Left renal pelvis (tissue), 4 donors: ENCODE data around the gene TAF8. TPM values are rescaled to one million over a fixed set of nuclear protein-coding genes. Genes with fewer than 3 reads are reported as not detected.

ENCODE experiments used
- DNase-seq, 4 donors: peaks; one replicate each; pipeline ENCODE4 v3.0.0-alpha.2; 2013; ENCODE audit warnings: low read depth in 4 of 4, low spot score in 3 of 4
- polyA plus RNA-seq, 4 donors: library from polyadenylated mRNA; unstranded; fragments of 120-200 nt; gene quantifications; one replicate each; pipeline ENCODE4 v1.2.1, GENCODE V29; 2013; ENCODE audit not compliant: insufficient read length in 4 of 4

Gene TAF8
- polyA plus RNA-seq, 4 donors, result 17.7 to 26.3 (median 22.2) TPM

- DNase-seq, result no peak
Measured at GRCh38 chr6:42118162-42119001, 68.1 kb downstream of the TAF8 start.

- DNase-seq, result no peak
Measured at GRCh38 chr6:42120895-42121865, 70.9 kb downstream of the TAF8 start.

- DNase-seq, result no peak
Measured at GRCh38 chr6:42123379-42124103, 73.2 kb downstream of the TAF8 start.

DNA sequence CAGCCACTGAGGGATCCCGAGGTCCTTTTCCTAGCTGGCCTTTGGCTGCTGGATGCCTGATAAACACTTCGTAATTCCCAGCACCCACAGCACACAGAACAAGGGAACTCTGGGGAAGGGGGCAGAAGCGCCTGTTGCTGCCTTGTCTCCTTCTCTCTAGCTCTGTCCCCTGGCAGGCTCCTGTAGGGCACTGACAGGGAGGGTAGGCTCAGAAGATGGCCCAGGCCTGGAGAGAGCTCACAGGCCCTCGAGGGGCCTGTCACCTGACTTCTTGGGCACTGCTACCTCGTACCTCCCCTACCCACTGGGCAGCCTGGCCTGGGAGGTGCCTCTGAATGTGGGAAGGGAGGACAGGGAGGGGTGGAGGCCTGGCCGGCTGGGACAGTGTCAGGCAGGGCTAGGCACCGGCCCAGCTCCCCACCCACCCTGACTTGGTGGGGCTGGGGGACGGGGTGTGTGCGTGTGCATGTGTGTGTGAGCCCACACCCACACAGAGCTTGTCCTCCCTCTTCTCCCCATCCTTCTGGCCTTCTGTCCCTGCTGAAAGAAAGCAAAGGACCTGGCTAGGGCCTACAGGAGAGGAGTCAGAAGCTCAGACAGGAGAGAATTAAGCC is 74.0 kb downstream of the TAF8 start:
- DNase-seq, result no peak

DNA sequence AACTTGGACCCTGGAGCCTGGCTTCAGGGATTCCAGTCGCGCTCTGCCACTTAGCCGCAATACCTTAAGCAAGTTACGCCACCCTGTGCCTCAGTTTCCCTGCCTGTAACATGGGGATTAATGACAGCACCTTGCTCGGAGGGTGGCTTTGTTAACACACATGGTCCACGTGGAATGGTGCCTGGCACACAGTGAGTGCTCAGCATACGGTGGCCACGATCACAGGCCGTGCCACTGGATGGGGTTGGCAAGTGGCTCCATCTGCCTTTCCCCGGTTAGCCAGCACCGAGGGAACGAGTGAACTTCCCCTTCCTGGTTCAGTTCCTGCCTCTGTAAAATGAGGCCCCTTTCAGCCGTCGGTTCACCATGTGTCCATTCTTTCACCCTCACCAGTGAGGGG is 74.9 kb downstream of the TAF8 start:
- no peak for DNase-seq

DNA sequence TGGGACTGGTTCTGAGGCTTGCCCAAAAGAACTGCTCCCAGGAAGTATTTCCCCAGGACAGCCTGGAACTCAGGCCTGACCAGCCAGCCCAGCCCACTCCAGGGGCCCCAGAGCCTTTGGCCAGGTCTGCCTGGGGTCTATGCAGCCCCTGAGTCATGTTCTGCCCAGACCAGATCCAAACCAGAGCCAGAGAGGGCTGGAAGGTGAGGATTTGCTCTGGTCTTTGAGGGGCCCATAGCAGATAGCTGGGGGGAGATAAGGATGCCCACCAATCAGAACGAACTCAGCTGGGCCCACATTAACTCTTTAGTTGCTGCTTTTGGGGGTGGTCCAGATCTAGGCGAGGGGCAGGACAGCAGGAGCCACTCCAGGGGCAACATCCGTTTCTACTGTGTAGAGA is 75.3 kb downstream of the TAF8 start:
- DNase-seq, result no peak

GRCh38 chr6:42128460-42129359 is 78.4 kb downstream of the TAF8 start:
- DNase-seq, result no peak

GRCh38 chr6:42129360-42129676 is 79.0 kb downstream of the TAF8 start:
- no peak for DNase-seq

DNA sequence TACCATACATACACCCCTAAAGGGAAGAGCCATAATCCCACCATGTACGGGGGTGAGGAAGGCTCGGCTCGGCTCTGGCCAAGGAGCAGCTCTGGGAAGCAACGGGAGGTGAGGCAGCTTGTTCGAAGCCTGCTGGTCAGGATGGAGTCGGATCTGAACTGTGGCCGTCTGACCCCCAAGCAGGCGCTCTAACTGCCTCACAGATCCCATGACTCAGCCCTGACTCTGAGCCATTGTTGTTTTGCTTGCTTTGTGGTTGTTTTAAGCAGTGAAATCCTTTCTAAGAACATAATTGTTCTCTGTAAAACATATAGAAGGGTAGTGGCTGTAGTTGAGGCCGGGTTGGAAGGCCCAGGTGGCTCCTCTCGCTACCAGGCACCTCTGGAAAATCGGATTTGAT is 81.2 kb downstream of the TAF8 start:
- no peak for DNase-seq

DNA sequence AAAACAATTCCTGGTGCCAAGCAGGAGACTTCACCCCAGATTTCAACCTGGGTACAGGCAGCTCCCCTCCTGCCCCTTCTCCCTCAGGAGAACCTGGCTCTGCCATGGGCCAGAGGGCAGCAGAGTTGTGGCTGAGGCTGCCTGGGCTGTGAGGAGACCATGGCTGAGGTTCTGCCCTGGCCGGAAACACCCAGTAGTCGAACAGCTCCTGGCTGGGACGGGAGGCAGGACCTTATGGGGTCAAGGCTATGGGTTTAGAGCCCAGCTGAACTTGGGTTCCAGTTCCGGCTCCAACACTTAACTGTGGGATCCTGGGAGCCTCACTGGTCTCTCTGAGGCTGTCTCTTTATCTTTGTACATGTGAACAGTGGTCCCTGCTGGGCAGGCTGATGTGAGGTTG is 83.6 kb downstream of the TAF8 start:
- no peak for DNase-seq

- no peak for DNase-seq
Measured at GRCh38 chr6:42135161-42135560, 84.8 kb downstream of the TAF8 start.

DNA sequence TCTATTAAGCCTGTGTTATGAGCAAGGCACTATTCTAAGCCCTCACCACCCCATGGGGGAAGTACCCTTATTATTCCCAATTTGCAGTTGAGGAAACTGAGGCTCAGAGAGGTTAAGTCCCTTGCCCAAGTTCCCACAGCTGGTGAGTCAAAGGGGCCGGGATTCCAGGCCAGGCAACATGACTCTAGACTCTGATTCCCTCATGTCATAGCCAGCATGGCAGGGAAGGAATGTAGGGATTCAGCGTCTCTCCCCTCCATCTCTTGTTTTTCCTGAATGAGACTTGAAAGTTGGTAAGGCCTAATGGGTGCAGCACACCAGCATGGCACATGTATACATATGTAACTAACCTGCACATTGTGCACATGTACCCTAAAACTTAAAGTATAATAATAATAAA is 85.4 kb downstream of the TAF8 start:
- no peak for DNase-seq

GRCh38 chr6:42136508-42137193 is 86.3 kb downstream of the TAF8 start:
- no peak for DNase-seq

Other genes with a start within 250 kb of the TAF8 start
- gene USP49, start 155.1 kb upstream of the TAF8 start, polyA plus RNA-seq, result 10 to 100 TPM; 11.4 to 15.3 (median 11.9) TPM
- 10 to 100 TPM; 22.6 to 42.0 (median 39.8) TPM for gene MED20, start 129.4 kb upstream of the TAF8 start, polyA plus RNA-seq
- gene BYSL, start 129.0 kb upstream of the TAF8 start, polyA plus RNA-seq, result 10 to 100 TPM; 18.8 to 29.2 (median 26.5) TPM
- 10 to 100 TPM; 24.3 to 31.4 (median 26.9) TPM for gene CCND3, start 108.7 kb upstream of the TAF8 start, polyA plus RNA-seq
- gene C6orf132, start 92.1 kb downstream of the TAF8 start, polyA plus RNA-seq, result 1 to 10 TPM; 1.2 to 7.0 (median 3.8) TPM
- under 1 TPM; 0.14 to 0.38 (median 0.29) TPM for gene GUCA1A, start 122.8 kb downstream of the TAF8 start, polyA plus RNA-seq
- gene GUCA1B, start 144.4 kb downstream of the TAF8 start, polyA plus RNA-seq, result 1 to 10 TPM in 3 of 4 donors, under 1 TPM in 1; 0.54 to 2.5 (median 1.1) TPM
- gene MRPS10, start 167.3 kb downstream of the TAF8 start, polyA plus RNA-seq, result 10 to 100 TPM; 26.7 to 34.3 (median 28.6) TPM